ENCODE data around the gene DIS3L2.

The DIS3L2 gene

GRCh38 chr2:232133078-232133477, 171.6 kb downstream of the DIS3L2 start:
- no peak for TF ChIP-seq TAF1 (IDR thresholded peaks at IDR 0.05; ENCODE audit: borderline replicate concordance, insufficient read depth, low read length)
- TF ChIP-seq POLR2AphosphoS5 (IDR thresholded peaks at IDR 0.05; ENCODE audit: low read depth, low read length), result no peak
- no peak for TF ChIP-seq SIN3A (IDR thresholded peaks at IDR 0.05; ENCODE audit: borderline replicate concordance, insufficient read depth, low read length)
- no peak for TF ChIP-seq FOXP2 (optimal IDR thresholded peaks at IDR 0.05; ENCODE audit: borderline replicate concordance, extremely low read depth, extremely low read length, insufficient read depth)
- TF ChIP-seq, protein P1, sequence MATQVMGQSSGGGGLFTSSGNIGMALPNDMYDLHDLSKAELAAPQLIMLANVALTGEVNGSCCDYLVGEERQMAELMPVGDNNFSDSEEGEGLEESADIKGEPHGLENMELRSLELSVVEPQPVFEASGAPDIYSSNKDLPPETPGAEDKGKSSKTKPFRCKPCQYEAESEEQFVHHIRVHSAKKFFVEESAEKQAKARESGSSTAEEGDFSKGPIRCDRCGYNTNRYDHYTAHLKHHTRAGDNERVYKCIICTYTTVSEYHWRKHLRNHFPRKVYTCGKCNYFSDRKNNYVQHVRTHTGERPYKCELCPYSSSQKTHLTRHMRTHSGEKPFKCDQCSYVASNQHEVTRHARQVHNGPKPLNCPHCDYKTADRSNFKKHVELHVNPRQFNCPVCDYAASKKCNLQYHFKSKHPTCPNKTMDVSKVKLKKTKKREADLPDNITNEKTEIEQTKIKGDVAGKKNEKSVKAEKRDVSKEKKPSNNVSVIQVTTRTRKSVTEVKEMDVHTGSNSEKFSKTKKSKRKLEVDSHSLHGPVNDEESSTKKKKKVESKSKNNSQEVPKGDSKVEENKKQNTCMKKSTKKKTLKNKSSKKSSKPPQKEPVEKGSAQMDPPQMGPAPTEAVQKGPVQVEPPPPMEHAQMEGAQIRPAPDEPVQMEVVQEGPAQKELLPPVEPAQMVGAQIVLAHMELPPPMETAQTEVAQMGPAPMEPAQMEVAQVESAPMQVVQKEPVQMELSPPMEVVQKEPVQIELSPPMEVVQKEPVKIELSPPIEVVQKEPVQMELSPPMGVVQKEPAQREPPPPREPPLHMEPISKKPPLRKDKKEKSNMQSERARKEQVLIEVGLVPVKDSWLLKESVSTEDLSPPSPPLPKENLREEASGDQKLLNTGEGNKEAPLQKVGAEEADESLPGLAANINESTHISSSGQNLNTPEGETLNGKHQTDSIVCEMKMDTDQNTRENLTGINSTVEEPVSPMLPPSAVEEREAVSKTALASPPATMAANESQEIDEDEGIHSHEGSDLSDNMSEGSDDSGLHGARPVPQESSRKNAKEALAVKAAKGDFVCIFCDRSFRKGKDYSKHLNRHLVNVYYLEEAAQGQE (IDR thresholded peaks at IDR 0.05; ENCODE audit: insufficient read depth in 1 of 2, low read depth in 2 of 2, low read length in 2 of 2), result no peak

DNA sequence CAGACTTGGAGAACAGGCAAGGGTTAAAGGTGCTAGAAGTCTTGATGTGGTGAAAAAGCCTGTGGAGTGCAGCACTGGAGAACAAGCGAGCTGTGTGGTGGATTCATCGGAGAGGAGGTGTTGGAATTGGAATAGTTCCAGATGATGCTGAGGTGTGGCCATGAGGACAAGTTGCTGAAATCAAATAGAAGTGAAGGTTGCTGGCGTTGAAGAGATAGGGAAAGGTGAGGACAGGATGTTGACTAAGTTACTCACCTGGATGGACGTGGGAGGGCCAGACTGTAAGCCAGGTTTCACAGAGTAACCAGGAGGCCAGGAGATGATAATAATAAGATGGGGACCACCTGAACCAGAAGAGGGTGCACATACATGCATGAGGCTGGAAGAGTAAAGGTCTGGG, 173.4 kb downstream of the DIS3L2 start:
- TF ChIP-seq TAF1 (IDR thresholded peaks at IDR 0.05; ENCODE audit: borderline replicate concordance, insufficient read depth, low read length) (no peak), SIN3A (IDR thresholded peaks at IDR 0.05; ENCODE audit: borderline replicate concordance, insufficient read depth, low read length) (no peak), POLR2AphosphoS5 (IDR thresholded peaks at IDR 0.05; ENCODE audit: low read depth, low read length) (no peak), FOXP2 (optimal IDR thresholded peaks at IDR 0.05; ENCODE audit: borderline replicate concordance, extremely low read depth, extremely low read length, insufficient read depth) (no peak)
- TF ChIP-seq, protein P1 (IDR thresholded peaks at IDR 0.05; ENCODE audit: insufficient read depth in 1 of 2, low read depth in 2 of 2, low read length in 2 of 2), result no peak

DNA sequence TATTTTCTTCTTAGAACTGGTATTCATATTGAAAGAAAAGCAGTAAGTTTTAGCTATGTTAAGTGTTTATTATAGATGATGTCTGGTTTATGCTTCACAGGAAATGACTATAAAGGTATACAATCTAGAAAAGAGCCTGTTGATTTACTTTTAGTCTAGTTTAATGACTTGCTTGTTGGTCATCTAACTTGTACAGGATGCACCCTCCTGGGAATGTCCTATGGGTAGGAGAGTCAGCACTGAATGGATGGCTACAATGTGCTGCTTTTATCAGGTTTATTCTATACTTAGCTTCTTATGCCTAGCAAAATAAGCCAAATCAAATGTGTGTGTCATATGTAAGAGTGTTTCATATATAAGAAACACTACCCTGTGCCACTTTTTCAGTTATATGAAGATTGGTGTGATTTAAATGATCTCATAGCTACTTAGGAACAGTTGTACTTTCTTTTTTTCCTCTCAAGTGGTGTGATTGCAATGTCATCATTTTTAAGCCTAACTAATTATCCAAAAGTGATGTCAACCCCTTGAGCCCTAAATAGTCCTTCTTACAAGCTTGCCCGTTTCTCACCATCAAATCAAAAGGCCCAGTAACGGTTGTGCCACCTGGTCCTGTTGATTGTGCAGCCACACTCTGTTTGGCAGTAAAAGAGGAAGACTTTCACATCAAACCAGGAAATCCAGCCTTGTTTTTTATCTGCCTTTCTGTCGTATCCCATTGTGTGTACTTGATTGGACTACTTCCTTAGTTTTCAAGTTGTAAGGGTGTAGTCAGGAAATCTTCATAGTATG, 176.0 kb downstream of the DIS3L2 start:
- TF ChIP-seq, protein P1 (IDR thresholded peaks at IDR 0.05; ENCODE audit: insufficient read depth in 1 of 2, low read depth in 2 of 2, low read length in 2 of 2), result no peak
- TF ChIP-seq TAF1 (IDR thresholded peaks at IDR 0.05; ENCODE audit: borderline replicate concordance, insufficient read depth, low read length) (no peak), POLR2AphosphoS5 (IDR thresholded peaks at IDR 0.05; ENCODE audit: low read depth, low read length) (no peak)

DNA sequence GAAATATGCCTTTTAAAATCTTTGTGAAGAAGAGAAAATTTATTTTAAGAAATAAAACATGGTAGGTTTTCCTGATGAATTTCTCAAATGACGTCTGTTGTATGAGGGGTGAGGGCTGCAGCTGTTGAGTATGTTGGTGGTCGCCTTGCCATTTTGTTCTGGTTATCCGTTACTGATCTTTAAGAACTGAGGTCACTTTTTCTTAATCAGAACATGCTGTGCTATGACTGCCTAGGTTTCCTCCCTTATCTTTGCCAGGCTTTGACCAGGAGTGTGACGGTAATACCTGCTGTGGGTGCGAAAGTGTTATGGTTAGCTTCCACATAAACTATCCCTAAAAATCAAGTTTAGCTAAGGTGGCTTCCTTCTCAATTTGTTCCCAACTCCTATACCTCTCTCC, 176.9 kb downstream of the DIS3L2 start:
- TF ChIP-seq TAF1 (IDR thresholded peaks at IDR 0.05; ENCODE audit: borderline replicate concordance, insufficient read depth, low read length) (no peak), FOXP2 (optimal IDR thresholded peaks at IDR 0.05; ENCODE audit: borderline replicate concordance, extremely low read depth, extremely low read length, insufficient read depth) (no peak), POLR2AphosphoS5 (IDR thresholded peaks at IDR 0.05; ENCODE audit: low read depth, low read length) (no peak), SIN3A (IDR thresholded peaks at IDR 0.05; ENCODE audit: borderline replicate concordance, insufficient read depth, low read length) (no peak)
- TF ChIP-seq, protein P1 (IDR thresholded peaks at IDR 0.05; ENCODE audit: insufficient read depth in 1 of 2, low read depth in 2 of 2, low read length in 2 of 2), result no peak

All from PFSK-1 (cell line).